ENCODE results near the gene SUSD1.

The SUSD1 gene

GRCh38 chr9:112015736-112016135 is 159.4 kb downstream of the SUSD1 start:
- H3K27me3 ChIP-seq: no peaks in the 10 kb centered on the region
- no peak for TF ChIP-seq CTCF (IDR thresholded peaks at IDR 0.05; ENCODE audit: low read depth, low read length)
- H3K9me3 ChIP-seq: no peaks in the 10 kb centered on the region
- no peaks in the 10 kb centered on the region for H3K4me1 ChIP-seq
- no peaks in the 10 kb centered on the region for H3K36me3 ChIP-seq
- H3K4me3 ChIP-seq (ENCODE audit: low read depth, low read length): no peak overlapping the region
- DNase-seq: no peak

DNA sequence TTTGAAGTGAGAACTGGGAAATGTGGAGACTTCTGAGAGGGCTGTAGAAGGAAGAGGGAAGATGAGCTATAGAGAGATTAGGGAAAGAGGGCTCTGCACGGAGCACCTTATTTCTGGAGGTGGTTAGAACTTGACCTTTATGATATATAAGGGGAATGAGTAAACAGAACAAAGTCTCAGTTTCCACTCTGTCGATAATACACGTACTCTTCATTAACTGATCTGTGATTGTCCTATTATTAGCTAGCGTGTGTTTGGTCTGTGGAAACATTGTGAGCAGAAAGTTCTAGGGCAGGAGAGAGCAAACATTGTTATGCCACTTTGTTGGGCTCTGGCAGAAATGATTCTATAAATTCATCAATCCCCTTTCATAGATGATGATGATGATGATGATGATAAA is 159.9 kb downstream of the SUSD1 start:
- TF ChIP-seq CTCF (IDR thresholded peaks at IDR 0.05; ENCODE audit: low read depth, low read length): no peak
- DNase-seq: no peak
- no peaks in the 10 kb centered on the region for H3K4me1 ChIP-seq

GRCh38 chr9:112013266-112013665 is 161.8 kb downstream of the SUSD1 start:
- Histone ChIP-seq H3K9me3 (no peaks in the 10 kb centered on the region), H3K4me1 (no peaks in the 10 kb centered on the region), H3K4me3 (ENCODE audit: low read depth, low read length) (no peak overlapping the region), H3K27me3 (no peaks in the 10 kb centered on the region), H3K36me3 (no peaks in the 10 kb centered on the region)
- DNase-seq: no peak
- TF ChIP-seq CTCF (IDR thresholded peaks at IDR 0.05; ENCODE audit: low read depth, low read length): no peak

More for the DNA sequence above, 159.9 kb downstream of the SUSD1 start:
- no peaks in the 10 kb centered on the region for H3K9me3 ChIP-seq
- H3K36me3 ChIP-seq: no peaks in the 10 kb centered on the region
- H3K4me3 ChIP-seq (ENCODE audit: low read depth, low read length): no peak overlapping the region
- H3K27me3 ChIP-seq: no peaks in the 10 kb centered on the region

- H3K27me3 ChIP-seq: no peaks in the 10 kb centered on the region
- no peak for DNase-seq
- H3K4me1 ChIP-seq: no peaks in the 10 kb centered on the region
- H3K4me3 ChIP-seq (ENCODE audit: low read depth, low read length): no peak overlapping the region
- TF ChIP-seq CTCF (IDR thresholded peaks at IDR 0.05; ENCODE audit: low read depth, low read length): no peak
- H3K36me3 ChIP-seq: no peaks in the 10 kb centered on the region
- no peaks in the 10 kb centered on the region for H3K9me3 ChIP-seq
Measured at GRCh38 chr9:112012026-112012902, 162.8 kb downstream of the SUSD1 start.

DNA sequence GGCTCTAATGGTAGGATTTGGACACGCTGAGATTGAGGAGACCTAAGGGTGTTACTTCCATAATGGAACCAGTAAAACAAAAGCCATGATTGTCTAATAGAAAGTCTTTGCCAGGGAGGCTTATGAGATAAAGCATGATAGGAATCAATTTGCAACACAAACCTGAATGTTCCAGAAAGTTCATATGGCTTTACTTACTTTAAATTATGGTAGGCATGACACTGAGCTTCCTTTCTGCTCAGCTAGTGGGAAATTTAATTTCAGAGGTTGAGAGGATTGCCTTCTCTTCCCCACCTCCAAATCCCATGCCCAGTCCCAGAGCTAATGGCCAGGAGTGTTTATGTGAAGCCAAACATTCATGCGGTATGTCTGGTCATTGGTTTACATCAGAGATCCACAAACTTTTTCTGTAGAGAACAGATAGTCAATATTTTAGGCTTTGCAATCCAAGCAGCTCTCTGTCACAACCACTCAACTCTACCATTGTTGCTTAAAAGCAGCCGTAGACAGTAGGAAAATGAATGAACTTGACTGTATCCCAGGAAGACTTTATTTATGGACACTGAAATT is 164.0 kb downstream of the SUSD1 start:
- Histone ChIP-seq H3K4me1 (no peaks in the 10 kb centered on the region), H3K4me3 (ENCODE audit: low read depth, low read length) (no peak overlapping the region), H3K27me3 (no peaks in the 10 kb centered on the region), H3K36me3 (no peaks in the 10 kb centered on the region), H3K9me3 (no peaks in the 10 kb centered on the region)
- no peak for TF ChIP-seq CTCF (IDR thresholded peaks at IDR 0.05; ENCODE audit: low read depth, low read length)
- DNase-seq: no peak

- Histone ChIP-seq H3K27me3 (no peaks in the 10 kb centered on the region), H3K9me3 (no peaks in the 10 kb centered on the region), H3K36me3 (no peaks in the 10 kb centered on the region), H3K4me3 (ENCODE audit: low read depth, low read length) (no peak overlapping the region), H3K4me1 (no peaks in the 10 kb centered on the region)
- no peak for DNase-seq
- TF ChIP-seq CTCF (IDR thresholded peaks at IDR 0.05; ENCODE audit: low read depth, low read length): no peak
Measured at GRCh38 chr9:112010537-112010936, 164.6 kb downstream of the SUSD1 start.
